ENCODE data around the gene DNAJC17. TPM values are rescaled to one million over a fixed set of nuclear protein-coding genes. Genes with fewer than 3 reads are reported as not detected.

The DNAJC17 gene
- total RNA-seq, 4 donors from 2014 or later: 23.9 to 61.5 (median 36.3) TPM

DNA sequence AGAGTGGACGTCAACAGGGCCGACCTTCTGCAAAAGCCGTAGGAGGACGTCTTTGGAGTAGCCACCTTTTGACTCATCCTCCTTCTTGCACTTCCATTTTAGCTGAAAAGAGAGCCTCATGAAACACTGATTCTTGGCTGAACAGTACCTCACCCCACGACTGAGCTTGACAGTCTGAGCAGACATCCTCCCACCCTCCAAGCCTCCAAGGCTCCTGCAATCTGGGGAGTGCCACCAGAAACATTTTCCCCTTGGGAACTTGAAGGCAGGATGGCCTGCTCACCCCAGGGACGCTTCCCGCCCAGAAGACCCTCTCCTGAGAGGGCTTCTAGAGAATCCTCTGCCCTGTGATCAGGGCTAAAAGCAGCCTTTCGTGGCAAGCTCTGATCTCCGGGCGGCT lies 32.3 kb downstream of the DNAJC17 start:
- no peak for DNase-seq (ENCODE audit: low spot score in 2 of 2)
- TF ChIP-seq POLR2A (IDR thresholded peaks at IDR 0.05) (no peak), EP300 (IDR thresholded peaks at IDR 0.05) (no peak)
- TF ChIP-seq, protein P1, sequence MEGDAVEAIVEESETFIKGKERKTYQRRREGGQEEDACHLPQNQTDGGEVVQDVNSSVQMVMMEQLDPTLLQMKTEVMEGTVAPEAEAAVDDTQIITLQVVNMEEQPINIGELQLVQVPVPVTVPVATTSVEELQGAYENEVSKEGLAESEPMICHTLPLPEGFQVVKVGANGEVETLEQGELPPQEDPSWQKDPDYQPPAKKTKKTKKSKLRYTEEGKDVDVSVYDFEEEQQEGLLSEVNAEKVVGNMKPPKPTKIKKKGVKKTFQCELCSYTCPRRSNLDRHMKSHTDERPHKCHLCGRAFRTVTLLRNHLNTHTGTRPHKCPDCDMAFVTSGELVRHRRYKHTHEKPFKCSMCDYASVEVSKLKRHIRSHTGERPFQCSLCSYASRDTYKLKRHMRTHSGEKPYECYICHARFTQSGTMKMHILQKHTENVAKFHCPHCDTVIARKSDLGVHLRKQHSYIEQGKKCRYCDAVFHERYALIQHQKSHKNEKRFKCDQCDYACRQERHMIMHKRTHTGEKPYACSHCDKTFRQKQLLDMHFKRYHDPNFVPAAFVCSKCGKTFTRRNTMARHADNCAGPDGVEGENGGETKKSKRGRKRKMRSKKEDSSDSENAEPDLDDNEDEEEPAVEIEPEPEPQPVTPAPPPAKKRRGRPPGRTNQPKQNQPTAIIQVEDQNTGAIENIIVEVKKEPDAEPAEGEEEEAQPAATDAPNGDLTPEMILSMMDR (IDR thresholded peaks at IDR 0.05): no peak
- Histone ChIP-seq H3K4me1 (peaks cover 0 to 11% (median 3%) of the 10 kb centered on the region in 4 donors), H3K27ac (no peak overlapping the region), H3K27me3 (no peaks in the 10 kb centered on the region), H3K9me3 (no peaks in the 10 kb centered on the region), H3K36me3 (peaks cover 7 to 100% (median 29%) of the 10 kb centered on the region in 3 donors), H3K4me3 (no peak overlapping the region)
- 86 to 95% methylated on average over 10 of the region's 10 CpGs for WGBS, 2 donors

DNA sequence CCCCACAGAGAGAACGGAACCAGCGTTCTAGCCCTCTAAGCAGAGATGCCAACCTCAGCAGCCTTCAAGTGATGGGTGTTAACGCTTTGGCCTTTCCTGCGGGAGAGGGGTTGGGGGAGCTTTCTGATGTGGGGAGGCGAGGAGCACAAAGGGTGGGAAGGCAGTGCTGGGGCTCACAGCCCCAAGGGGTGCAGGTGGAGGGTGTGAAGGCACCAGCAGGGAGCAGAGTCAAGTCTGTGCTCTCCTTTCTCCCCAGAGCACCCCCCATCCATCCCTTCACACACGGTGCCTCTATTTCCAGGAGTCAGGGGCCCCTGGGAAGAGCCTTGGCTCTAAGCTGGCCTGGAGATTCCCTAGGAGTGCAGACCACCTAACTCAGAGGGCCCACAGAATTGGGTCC lies 33.4 kb downstream of the DNAJC17 start:
- WGBS, 2 donors: 93 to 96% methylated on average over 6 of the region's 6 CpGs
- TF ChIP-seq POLR2A (IDR thresholded peaks at IDR 0.05): no peak
- TF ChIP-seq, protein P1 (IDR thresholded peaks at IDR 0.05): no peak
- no peak for TF ChIP-seq EP300 (IDR thresholded peaks at IDR 0.05)
- Histone ChIP-seq H3K9me3 (no peaks in the 10 kb centered on the region), H3K27ac (no peak overlapping the region), H3K4me1 (peaks cover 0 to 22% (median 9%) of the 10 kb centered on the region in 4 donors), H3K36me3 (peaks cover 7 to 100% (median 26%) of the 10 kb centered on the region in 3 donors), H3K27me3 (no peaks in the 10 kb centered on the region), H3K4me3 (no peak overlapping the region)
- no peak for DNase-seq (ENCODE audit: low spot score in 2 of 2)

- peaks cover 0 to 26% (median 11%) of the 10 kb centered on the region in 4 donors for H3K4me1 ChIP-seq
- H3K4me3 ChIP-seq: no peak overlapping the region
- no peak for DNase-seq (ENCODE audit: low spot score in 2 of 2)
- WGBS, 2 donors: 86% methylated on average over 4 to 8 of the region's 8 CpGs
- H3K36me3 ChIP-seq: peaks cover 7 to 100% (median 22%) of the 10 kb centered on the region in 3 donors
- H3K27me3 ChIP-seq: no peaks in the 10 kb centered on the region
- no peak for TF ChIP-seq EP300 (IDR thresholded peaks at IDR 0.05)
- no peak for TF ChIP-seq POLR2A (IDR thresholded peaks at IDR 0.05)
- TF ChIP-seq, protein P1 (IDR thresholded peaks at IDR 0.05): no peak
- no peak overlapping the region for H3K27ac ChIP-seq
- no peaks in the 10 kb centered on the region for H3K9me3 ChIP-seq
Measured at GRCh38 chr15:40773496-40773895, 33.8 kb downstream of the DNAJC17 start.

GRCh38 chr15:40772014-40772413 lies 35.3 kb downstream of the DNAJC17 start:
- H3K27me3 ChIP-seq: no peaks in the 10 kb centered on the region
- H3K4me3 ChIP-seq: no peak overlapping the region
- no peak overlapping the region for H3K27ac ChIP-seq
- TF ChIP-seq POLR2A (IDR thresholded peaks at IDR 0.05) (no peak), EP300 (IDR thresholded peaks at IDR 0.05) (no peak)
- TF ChIP-seq, protein P1 (IDR thresholded peaks at IDR 0.05): no peak
- H3K9me3 ChIP-seq: no peaks in the 10 kb centered on the region
- peaks cover 0 to 29% (median 12%) of the 10 kb centered on the region in 4 donors for H3K4me1 ChIP-seq
- DNase-seq (ENCODE audit: low spot score in 2 of 2): no peak
- WGBS, 2 donors: 82 to 91% methylated on average over 11 to 13 of the region's 13 CpGs
- H3K36me3 ChIP-seq: peaks cover 4 to 100% (median 20%) of the 10 kb centered on the region in 3 donors

GRCh38 chr15:40771242-40771641 lies 36.0 kb downstream of the DNAJC17 start:
- H3K27ac ChIP-seq: no peak overlapping the region
- TF ChIP-seq EP300 (IDR thresholded peaks at IDR 0.05): no peak
- no peak for TF ChIP-seq POLR2A (IDR thresholded peaks at IDR 0.05)
- TF ChIP-seq, protein P1 (IDR thresholded peaks at IDR 0.05): no peak
- H3K27me3 ChIP-seq: no peaks in the 10 kb centered on the region
- peaks cover 0 to 28% (median 12%) of the 10 kb centered on the region in 4 donors for H3K4me1 ChIP-seq
- no peak for DNase-seq (ENCODE audit: low spot score in 2 of 2)
- no peaks in the 10 kb centered on the region for H3K9me3 ChIP-seq
- WGBS, 2 donors: 92 to 96% methylated on average over 4 to 5 of the region's 5 CpGs
- H3K36me3 ChIP-seq: peaks cover 4 to 94% (median 16%) of the 10 kb centered on the region in 3 donors
- no peak overlapping the region for H3K4me3 ChIP-seq

All from tibial nerve (tissue), 4 donors.